ENCODE results near the gene HMCN2.

Gene HMCN2

GRCh38 chr9:130461218-130461630, 195.7 kb downstream of the HMCN2 start:
- intact Hi-C loops (cut with DNase I): loop anchor here (2.0 kb wide), 1 partner anchor 222 kb away; no protein-coding TSS in a partner anchor
- peak in 40 of 42 donors; percentile 22 to 90 (median 71) for DNase-seq

- no peak for DNase-seq
- intact Hi-C loops (cut with DNase I): loop anchor here (2.0 kb wide), 1 partner anchor 221 kb away; no protein-coding TSS in a partner anchor
Observed at GRCh38 chr9:130461731-130462130, 196.2 kb downstream of the HMCN2 start.

GRCh38 chr9:130462685-130463540, 197.4 kb downstream of the HMCN2 start:
- DNase-seq: peak in 3 of 42 donors; percentile 16 to 23 (median 19)
- intact Hi-C loops (cut with DNase I): no loop called here

GRCh38 chr9:130463763-130464745, 198.5 kb downstream of the HMCN2 start:
- intact Hi-C loops (cut with DNase I): no loop called here
- DNase-seq: no peak

GRCh38 chr9:130465383-130466096, 200.0 kb downstream of the HMCN2 start:
- intact Hi-C loops (cut with DNase I): no loop called here
- no peak for DNase-seq

GRCh38 chr9:130466537-130467217, 201.1 kb downstream of the HMCN2 start:
- DNase-seq: no peak
- intact Hi-C loops (cut with DNase I): no loop called here

GRCh38 chr9:130467316-130467715, 201.8 kb downstream of the HMCN2 start:
- DNase-seq: peak in 4 of 42 donors; percentile 8 to 44 (median 18)
- intact Hi-C loops (cut with DNase I): no loop called here

- no peak for DNase-seq
- intact Hi-C loops (cut with DNase I): no loop called here
Observed at GRCh38 chr9:130468566-130468965, 203.0 kb downstream of the HMCN2 start.

- no peak for DNase-seq
- intact Hi-C loops (cut with DNase I): no loop called here
Observed at GRCh38 chr9:130470269-130470668, 204.7 kb downstream of the HMCN2 start.

GRCh38 chr9:130470950-130471349, 205.4 kb downstream of the HMCN2 start:
- intact Hi-C loops (cut with DNase I): no loop called here
- no peak for DNase-seq

GRCh38 chr9:130471411-130472183, 206.0 kb downstream of the HMCN2 start:
- intact Hi-C loops (cut with DNase I): no loop called here

GRCh38 chr9:130472184-130472705, 206.7 kb downstream of the HMCN2 start:
- intact Hi-C loops (cut with DNase I): no loop called here
- no peak for DNase-seq

More at GRCh38 chr9:130471411-130472183, 206.0 kb downstream of the HMCN2 start:
- DNase-seq: no peak

GRCh38 chr9:130473009-130473408, 207.4 kb downstream of the HMCN2 start:
- no peak for DNase-seq
- intact Hi-C loops (cut with DNase I): no loop called here

- no peak for DNase-seq
- intact Hi-C loops (cut with DNase I): no loop called here
Observed at GRCh38 chr9:130473566-130473965, 208.0 kb downstream of the HMCN2 start.

- DNase-seq: no peak
- intact Hi-C loops (cut with DNase I): no loop called here
Observed at GRCh38 chr9:130474106-130474505, 208.5 kb downstream of the HMCN2 start.

GRCh38 chr9:130476151-130476730, 210.7 kb downstream of the HMCN2 start:
- peak in 35 of 42 donors; percentile 8 to 76 (median 38) for DNase-seq
- intact Hi-C loops (cut with DNase I): no loop called here

GRCh38 chr9:130477564-130477963, 212.0 kb downstream of the HMCN2 start:
- DNase-seq: no peak
- intact Hi-C loops (cut with DNase I): no loop called here

Data from head of caudate nucleus (tissue), 42 donors.